ENCODE results near the gene RASA4B. TPM values are rescaled to one million over a fixed set of nuclear protein-coding genes. Genes with fewer than 3 reads are reported as not detected.
"Not testable (repeated sequence)": the region's sequence is repeated elsewhere in the genome, so short reads cannot be mapped to it uniquely, and the experiment has no call there.

Gene RASA4B
- total and polyA plus RNA-seq, 2 experiments from 2014 or later = 3.2 to 9.3 TPM

GRCh38 chr7:102479982-102480637, 37.5 kb downstream of the RASA4B start:
- 7% methylated on average over 8 of the region's 11 CpGs for WGBS (ENCODE audit: low lambda C conversion rate, missing lambda C conversion rate)
- not testable (repeated sequence) for H3K4me3 ChIP-seq

DNA sequence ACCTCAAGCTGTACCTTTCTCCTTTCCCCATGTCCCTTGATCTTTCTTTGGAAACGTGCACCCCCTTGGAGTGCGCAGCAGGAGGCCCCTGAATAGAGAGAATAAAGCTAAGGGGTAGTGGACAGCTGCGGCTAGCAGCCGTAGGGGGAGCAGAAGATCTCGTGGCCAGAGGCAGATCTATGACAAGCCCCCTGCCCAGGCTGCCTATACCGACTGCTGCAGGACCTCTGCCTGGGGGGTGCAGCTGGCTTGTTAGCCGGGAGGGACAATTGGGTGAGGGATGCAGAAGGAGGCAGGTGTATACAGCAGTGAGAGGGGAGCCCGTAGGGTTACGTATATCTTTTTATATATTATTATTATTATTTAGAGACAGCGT, 38.4 kb downstream of the RASA4B start:
- H2AFZ ChIP-seq; H3K4me3 ChIP-seq; H3K27ac ChIP-seq; H3K27me3 ChIP-seq; H3K36me3 ChIP-seq (replicated peaks; ENCODE audit: insufficient read depth, low read depth); H3K9me3 ChIP-seq (ENCODE audit: low read depth); H3K79me2 ChIP-seq; H4K20me1 ChIP-seq (ENCODE audit: insufficient read depth, poor library complexity, severe bottlenecking); H3K4me1 ChIP-seq (ENCODE audit: insufficient read depth); DNase-seq (ENCODE audit: low spot score); H3K9me2 ChIP-seq (replicated peaks; ENCODE audit: insufficient read depth): not testable (repeated sequence)
- WGBS (ENCODE audit: low lambda C conversion rate, missing lambda C conversion rate) = 0% methylated on average over 1 of the region's 10 CpGs
- H3K4me2 ChIP-seq = peak overlapping the region; percentile 68

More at GRCh38 chr7:102479982-102480637, 37.5 kb downstream of the RASA4B start:
- not testable (repeated sequence) for H3K27me3 ChIP-seq; H2AFZ ChIP-seq; H4K20me1 ChIP-seq (ENCODE audit: insufficient read depth, poor library complexity, severe bottlenecking); H3K9me2 ChIP-seq (replicated peaks; ENCODE audit: insufficient read depth); H3K9me3 ChIP-seq (ENCODE audit: low read depth); H3K36me3 ChIP-seq (replicated peaks; ENCODE audit: insufficient read depth, low read depth); H3K27ac ChIP-seq; H3K4me1 ChIP-seq (ENCODE audit: insufficient read depth); H3K79me2 ChIP-seq; H3K4me2 ChIP-seq; DNase-seq (ENCODE audit: low spot score)
- TF ChIP-seq CTCF (IDR thresholded peaks at IDR 0.05; ENCODE audit: poor library complexity) = peak; percentile 28

- WGBS (ENCODE audit: low lambda C conversion rate, missing lambda C conversion rate) = 2% methylated on average over 34 of the region's 72 CpGs
- not testable (repeated sequence) for H3K36me3 ChIP-seq (replicated peaks; ENCODE audit: insufficient read depth, low read depth); H3K9me2 ChIP-seq (replicated peaks; ENCODE audit: insufficient read depth); H3K27me3 ChIP-seq; H3K9me3 ChIP-seq (ENCODE audit: low read depth); H2AFZ ChIP-seq; H3K4me3 ChIP-seq; H3K4me1 ChIP-seq (ENCODE audit: insufficient read depth); H3K79me2 ChIP-seq; H3K27ac ChIP-seq; H4K20me1 ChIP-seq (ENCODE audit: insufficient read depth, poor library complexity, severe bottlenecking)
- TF ChIP-seq CTCF (IDR thresholded peaks at IDR 0.05; ENCODE audit: poor library complexity) = peak; percentile 35
- DNase-seq (ENCODE audit: low spot score) = peak; percentile 50
- peak within 1 kb of the TSS; percentile 68 for H3K4me2 ChIP-seq
These were observed 39.0 kb downstream of the RASA4B start, which contains the start of gene POLR2J for GRCh38 chr7:102478314-102479208. Gene POLR2J (minus strand): TSS chr7:102478922. CDS start chr7:102478860, 62 bp downstream.

DNA sequence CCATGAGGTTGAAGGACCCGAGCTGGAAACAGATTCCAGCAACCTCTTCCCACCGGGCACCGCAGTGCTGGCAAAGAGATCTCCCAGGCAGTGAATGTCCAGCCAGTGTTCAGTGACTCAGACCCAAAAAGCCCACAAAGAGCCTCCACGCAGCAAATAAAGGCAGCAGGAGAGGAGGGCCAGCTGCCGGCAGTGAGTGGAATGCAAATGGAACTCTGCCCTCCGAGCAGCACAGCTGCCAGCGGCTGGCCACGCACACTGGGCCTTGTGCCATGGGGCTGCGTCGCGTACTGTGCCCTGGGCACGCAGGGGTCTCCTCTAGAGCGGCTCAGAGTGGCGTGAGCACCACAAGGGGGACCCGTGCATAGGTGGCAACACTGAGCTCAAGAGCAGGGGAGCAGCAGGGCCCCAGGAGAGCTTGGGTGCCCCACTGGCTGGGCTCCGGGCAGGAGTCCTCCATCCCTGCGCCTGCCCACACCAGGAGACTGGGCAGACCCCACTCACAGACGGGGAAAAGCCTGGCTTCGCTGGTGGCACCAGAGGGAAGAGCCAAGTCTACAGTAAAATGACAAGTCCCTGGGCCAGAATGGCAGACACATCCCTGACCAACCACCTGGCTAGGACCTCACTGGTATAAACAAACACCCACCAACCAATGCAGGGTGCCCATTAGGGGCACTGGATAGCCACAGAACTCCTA, 42.7 kb downstream of the RASA4B start:
- H3K27me3 ChIP-seq; DNase-seq (ENCODE audit: low spot score): not testable (repeated sequence)
- WGBS (ENCODE audit: low lambda C conversion rate, missing lambda C conversion rate) = 90% methylated on average over 9 of the region's 19 CpGs

DNA sequence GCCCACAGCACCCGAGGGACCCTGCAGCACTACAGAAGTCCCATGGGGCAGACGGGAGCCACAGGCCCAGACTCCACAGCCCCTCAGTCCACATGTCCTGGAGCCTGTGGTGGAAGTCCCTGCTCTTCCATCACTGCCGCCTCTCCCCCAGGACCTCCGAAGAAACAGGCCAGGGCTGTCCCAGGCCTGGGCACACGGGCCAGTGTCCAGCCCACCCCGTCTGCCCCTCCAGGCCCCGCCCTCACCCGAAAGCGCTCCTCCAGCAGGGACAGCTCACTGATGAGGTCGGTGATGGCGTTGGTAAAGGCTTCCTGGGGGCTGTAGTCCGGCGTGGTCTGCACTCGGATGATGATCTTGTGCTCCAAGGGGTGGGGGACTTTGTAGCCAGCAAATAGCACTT, 43.5 kb downstream of the RASA4B start:
- H3K79me2 ChIP-seq; H3K36me3 ChIP-seq (replicated peaks; ENCODE audit: insufficient read depth, low read depth); H3K4me3 ChIP-seq; H3K27ac ChIP-seq; H3K9me2 ChIP-seq (replicated peaks; ENCODE audit: insufficient read depth); H3K27me3 ChIP-seq; H4K20me1 ChIP-seq (ENCODE audit: insufficient read depth, poor library complexity, severe bottlenecking); DNase-seq (ENCODE audit: low spot score); H3K4me1 ChIP-seq (ENCODE audit: insufficient read depth); H3K4me2 ChIP-seq; H3K9me3 ChIP-seq (ENCODE audit: low read depth); H2AFZ ChIP-seq: not testable (repeated sequence)
- 100% methylated on average over 6 of the region's 14 CpGs for WGBS (ENCODE audit: low lambda C conversion rate, missing lambda C conversion rate)

More for the DNA sequence above, 42.7 kb downstream of the RASA4B start:
- not testable (repeated sequence) for H3K36me3 ChIP-seq (replicated peaks; ENCODE audit: insufficient read depth, low read depth); H3K79me2 ChIP-seq; H3K27ac ChIP-seq; H3K4me1 ChIP-seq (ENCODE audit: insufficient read depth); H3K9me3 ChIP-seq (ENCODE audit: low read depth); H3K9me2 ChIP-seq (replicated peaks; ENCODE audit: insufficient read depth); H3K4me3 ChIP-seq; H2AFZ ChIP-seq; H3K4me2 ChIP-seq; H4K20me1 ChIP-seq (ENCODE audit: insufficient read depth, poor library complexity, severe bottlenecking)
